Neural crest cell (in vitro differentiated cells): ENCODE measurements around the gene RALGAPA2. TPM values are rescaled to one million over a fixed set of nuclear protein-coding genes. Genes with fewer than 3 reads are reported as not detected.

Source experiments
- DNase-seq: peaks from one replicate; pipeline ENCODE4 v3.0.0; 2021; ENCODE audit warnings: low read depth, mixed read lengths, low spot score
- H3K27ac Mint-ChIP-seq: one replicate; pipeline ENCODE4 v1.8.0; 2021; ENCODE audit warnings: mild to moderate bottlenecking, mixed read lengths; ENCODE audit not compliant: unreplicated experiment
- H3K27me3 Mint-ChIP-seq: 2 replicates; pipeline ENCODE4 v1.8.0; 2021; ENCODE audit warnings: low read depth, mild to moderate bottlenecking, mixed read lengths
- H3K36me3 Mint-ChIP-seq: 2 replicates; pipeline ENCODE4 v1.8.0; 2021; ENCODE audit warnings: low read depth, mild to moderate bottlenecking, mixed read lengths
- H3K4me1 Mint-ChIP-seq: 2 replicates; pipeline ENCODE4 v1.8.0; 2021; ENCODE audit warnings: mixed read lengths
- H3K4me3 Mint-ChIP-seq: one replicate; pipeline ENCODE4 v1.8.0; 2021; ENCODE audit warnings: mild to moderate bottlenecking, mixed read lengths
- H3K9me3 Mint-ChIP-seq: 2 replicates; pipeline ENCODE4 v1.8.0; 2021; ENCODE audit warnings: mixed read lengths
- CTCF ChIP-seq: fragments of 200-600 bp; sonication (generic); conservative IDR thresholded peaks from 2 replicates; pipeline ENCODE4 v1.5.0; 2021; ENCODE audit warnings: antibody characterized with exemption, mild to moderate bottlenecking
- total RNA-seq: library from RNA; stranded (reverse); gene quantifications from 2 replicates; pipeline ENCODE4 v1.2.1, GENCODE V29; 2021

The RALGAPA2 gene
- total RNA-seq, 1 donor from 2014 or later, result 29.3 TPM

DNA sequence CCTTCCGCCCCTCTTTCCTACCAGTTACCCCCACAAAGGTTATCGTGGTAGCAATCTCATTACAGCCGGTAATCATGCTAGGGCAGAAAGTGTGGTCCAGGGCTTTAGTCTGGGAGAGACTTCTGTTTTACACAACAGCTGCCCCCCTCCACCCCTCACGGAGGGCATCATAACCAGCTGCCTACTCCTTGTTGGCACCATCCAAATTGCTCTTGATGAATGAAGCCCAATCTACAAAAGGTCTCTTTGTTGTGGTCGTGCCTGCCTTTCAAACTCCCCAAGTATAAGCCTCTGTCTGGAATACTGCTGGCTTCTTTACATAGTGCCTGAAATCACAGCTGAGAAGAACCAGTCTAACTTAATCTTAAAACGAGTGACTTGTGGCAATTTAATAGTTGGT is 186.7 kb downstream of the RALGAPA2 start:
- peaks cover 15% of the 10 kb centered on the region for H3K36me3 Mint-ChIP-seq
- DNase-seq, result no peak
- no peak overlapping the region for H3K27ac Mint-ChIP-seq
- H3K4me3 Mint-ChIP-seq, result no peak overlapping the region
- H3K9me3 Mint-ChIP-seq, result no peaks in the 10 kb centered on the region
- TF ChIP-seq CTCF, result no peak
- no peaks in the 10 kb centered on the region for H3K27me3 Mint-ChIP-seq
- H3K4me1 Mint-ChIP-seq, result peaks cover 23% of the 10 kb centered on the region

- H3K4me1 Mint-ChIP-seq, result peaks cover 23% of the 10 kb centered on the region
- H3K4me3 Mint-ChIP-seq, result no peak overlapping the region
- peaks cover 18% of the 10 kb centered on the region for H3K36me3 Mint-ChIP-seq
- no peaks in the 10 kb centered on the region for H3K9me3 Mint-ChIP-seq
- no peak for TF ChIP-seq CTCF
- no peaks in the 10 kb centered on the region for H3K27me3 Mint-ChIP-seq
- no peak overlapping the region for H3K27ac Mint-ChIP-seq
- DNase-seq, result no peak
Measured at GRCh38 chr20:20525214-20525613, 187.2 kb downstream of the RALGAPA2 start.

DNA sequence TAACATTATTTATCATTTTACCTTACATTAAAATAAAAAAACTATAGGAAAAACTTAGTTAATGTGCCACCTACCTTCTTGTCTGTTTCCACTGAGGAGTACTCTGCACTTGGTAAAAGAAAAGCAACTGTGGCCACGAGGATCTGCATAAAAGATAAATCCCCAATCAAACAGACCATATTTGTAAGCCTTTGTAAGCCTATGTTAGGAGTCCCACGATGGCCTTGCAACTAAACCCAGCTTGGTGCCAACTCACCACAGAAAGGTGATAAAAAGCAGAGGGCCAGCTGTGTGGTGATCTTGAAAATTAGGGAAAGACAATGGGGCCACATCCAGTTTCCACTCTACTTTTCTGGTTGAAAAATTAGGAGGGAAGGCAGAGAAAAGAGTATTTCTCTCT is 187.7 kb downstream of the RALGAPA2 start:
- H3K36me3 Mint-ChIP-seq, result peaks cover 18% of the 10 kb centered on the region
- peaks cover 23% of the 10 kb centered on the region for H3K4me1 Mint-ChIP-seq
- DNase-seq, result no peak
- TF ChIP-seq CTCF, result no peak
- H3K4me3 Mint-ChIP-seq, result no peak overlapping the region
- H3K27me3 Mint-ChIP-seq, result no peaks in the 10 kb centered on the region
- H3K9me3 Mint-ChIP-seq, result no peaks in the 10 kb centered on the region
- H3K27ac Mint-ChIP-seq, result no peak overlapping the region

DNA sequence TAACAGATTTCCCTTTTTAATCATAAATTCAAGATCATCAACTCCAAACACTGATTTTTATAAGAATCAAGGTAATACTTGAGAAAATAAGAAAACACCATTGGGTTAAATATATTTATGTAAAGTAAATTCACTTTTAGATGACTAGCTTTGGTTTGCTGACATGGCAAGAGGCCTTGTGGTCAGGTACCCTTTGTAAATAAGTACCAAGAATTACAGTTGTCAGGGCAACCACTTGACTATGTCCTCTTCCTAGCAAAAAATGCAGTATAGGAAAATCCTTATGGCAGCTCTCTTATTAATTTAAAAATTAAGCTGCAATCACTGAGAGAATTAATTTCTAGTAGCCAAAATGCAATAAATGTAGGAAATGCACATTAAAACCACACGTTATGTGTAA is 190.7 kb downstream of the RALGAPA2 start:
- Mint-ChIP-seq H3K4me1 (peaks cover 15% of the 10 kb centered on the region), H3K36me3 (peaks cover 21% of the 10 kb centered on the region), H3K27me3 (no peaks in the 10 kb centered on the region), H3K4me3 (no peak overlapping the region), H3K27ac (no peak overlapping the region), H3K9me3 (peaks cover 2% of the 10 kb centered on the region)
- TF ChIP-seq CTCF, result no peak
- no peak for DNase-seq

GRCh38 chr20:20520776-20521175 is 191.7 kb downstream of the RALGAPA2 start:
- no peak overlapping the region for H3K4me3 Mint-ChIP-seq
- peak overlapping the region; percentile 75 for H3K27ac Mint-ChIP-seq
- H3K4me1 Mint-ChIP-seq, result peaks cover 7% of the 10 kb centered on the region
- no peak for DNase-seq
- no peak for TF ChIP-seq CTCF
- H3K9me3 Mint-ChIP-seq, result peaks cover 2% of the 10 kb centered on the region
- no peaks in the 10 kb centered on the region for H3K27me3 Mint-ChIP-seq
- H3K36me3 Mint-ChIP-seq, result peaks cover 30% of the 10 kb centered on the region

DNA sequence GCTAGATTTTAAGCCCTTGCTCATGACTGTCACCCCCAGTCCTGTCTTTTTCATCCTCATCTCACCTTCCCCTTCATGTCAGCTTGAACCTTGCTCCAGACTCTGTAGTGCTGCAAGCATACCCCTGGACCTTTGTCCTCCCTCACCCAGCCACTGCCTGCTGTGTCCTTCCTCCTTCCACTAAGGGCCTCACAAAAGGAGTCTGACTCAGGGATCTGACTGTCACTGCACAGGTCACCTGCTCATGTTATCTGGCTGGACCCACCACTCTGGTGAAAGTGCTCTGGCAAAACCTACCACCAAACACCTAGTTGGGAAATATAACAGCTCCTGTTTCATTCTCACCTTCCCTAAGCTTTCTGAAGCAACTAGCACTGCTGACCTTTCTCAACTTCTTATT is 193.2 kb downstream of the RALGAPA2 start:
- Mint-ChIP-seq H3K4me1 (no peaks in the 10 kb centered on the region), H3K36me3 (peaks cover 38% of the 10 kb centered on the region), H3K4me3 (no peak overlapping the region), H3K27me3 (no peaks in the 10 kb centered on the region), H3K9me3 (peaks cover 6% of the 10 kb centered on the region), H3K27ac (no peak overlapping the region)
- no peak for TF ChIP-seq CTCF
- no peak for DNase-seq
